ENCODE data around the gene TMEM217. TPM values are rescaled to one million over a fixed set of nuclear protein-coding genes. Genes with fewer than 3 reads are reported as not detected.
A peak's percentile ranks its signal among the peaks of the same experiment; 100 is the strongest.

The TMEM217 gene
- total RNA-seq, 1 donor from 2014 or later, result not detected

DNA sequence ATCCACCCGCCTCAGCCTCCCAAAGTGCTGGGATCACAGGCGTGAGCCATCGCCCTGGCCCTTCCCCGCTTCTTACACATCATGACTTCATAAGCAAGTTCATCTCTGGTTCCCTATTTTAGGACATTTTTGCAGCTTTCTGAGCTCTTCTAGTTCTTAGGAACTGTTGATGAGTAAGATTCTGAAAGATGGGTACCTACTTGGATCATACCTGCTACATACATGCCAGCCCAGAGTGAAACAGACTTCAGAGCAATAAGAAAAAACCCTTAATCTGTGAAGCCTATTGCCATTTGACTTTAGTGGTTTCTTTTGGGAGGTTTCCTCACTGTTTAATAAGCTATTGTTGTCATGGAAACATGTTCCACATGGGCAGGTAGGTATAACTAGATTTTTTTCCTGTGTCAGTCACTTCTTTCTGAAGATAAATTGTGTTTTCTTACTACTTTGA lies 27.9 kb upstream of the TMEM217 start:
- H3K9me3 ChIP-seq, result no peaks in the 10 kb centered on the region
- TF ChIP-seq POLR2A (IDR thresholded peaks at IDR 0.05), result no peak
- TF ChIP-seq POLR2AphosphoS5 (IDR thresholded peaks at IDR 0.05; ENCODE audit: insufficient read depth in 1 of 2, low read depth in 1 of 2), result no peak
- TF ChIP-seq, protein P1, sequence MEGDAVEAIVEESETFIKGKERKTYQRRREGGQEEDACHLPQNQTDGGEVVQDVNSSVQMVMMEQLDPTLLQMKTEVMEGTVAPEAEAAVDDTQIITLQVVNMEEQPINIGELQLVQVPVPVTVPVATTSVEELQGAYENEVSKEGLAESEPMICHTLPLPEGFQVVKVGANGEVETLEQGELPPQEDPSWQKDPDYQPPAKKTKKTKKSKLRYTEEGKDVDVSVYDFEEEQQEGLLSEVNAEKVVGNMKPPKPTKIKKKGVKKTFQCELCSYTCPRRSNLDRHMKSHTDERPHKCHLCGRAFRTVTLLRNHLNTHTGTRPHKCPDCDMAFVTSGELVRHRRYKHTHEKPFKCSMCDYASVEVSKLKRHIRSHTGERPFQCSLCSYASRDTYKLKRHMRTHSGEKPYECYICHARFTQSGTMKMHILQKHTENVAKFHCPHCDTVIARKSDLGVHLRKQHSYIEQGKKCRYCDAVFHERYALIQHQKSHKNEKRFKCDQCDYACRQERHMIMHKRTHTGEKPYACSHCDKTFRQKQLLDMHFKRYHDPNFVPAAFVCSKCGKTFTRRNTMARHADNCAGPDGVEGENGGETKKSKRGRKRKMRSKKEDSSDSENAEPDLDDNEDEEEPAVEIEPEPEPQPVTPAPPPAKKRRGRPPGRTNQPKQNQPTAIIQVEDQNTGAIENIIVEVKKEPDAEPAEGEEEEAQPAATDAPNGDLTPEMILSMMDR (IDR thresholded peaks at IDR 0.05), result no peak
- H3K4me1 ChIP-seq, result peaks cover 20% of the 10 kb centered on the region
- DNase-seq (ENCODE audit: extremely low spot score in 2 of 2), result no peak
- H3K4me3 ChIP-seq, result no peak overlapping the region
- no peaks in the 10 kb centered on the region for H3K27me3 ChIP-seq
- peaks cover 0 to 45% of the 10 kb centered on the region in 2 donors for H3K36me3 ChIP-seq
- H3K27ac ChIP-seq, result no peak overlapping the region
- intact Hi-C loops (cut with DNase I), result no loop called here

GRCh38 chr6:37284781-37285180 lies 26.8 kb upstream of the TMEM217 start:
- Histone ChIP-seq H3K27me3 (no peaks in the 10 kb centered on the region), H3K4me1 (peaks cover 20% of the 10 kb centered on the region), H3K27ac (peak overlapping the region; percentile 54), H3K4me3 (no peak overlapping the region), H3K36me3 (peaks cover 0 to 53% of the 10 kb centered on the region in 2 donors), H3K9me3 (no peaks in the 10 kb centered on the region)
- intact Hi-C loops (cut with DNase I), result no loop called here
- no peak for DNase-seq (ENCODE audit: extremely low spot score in 2 of 2)
- TF ChIP-seq POLR2A (IDR thresholded peaks at IDR 0.05) (no peak), POLR2AphosphoS5 (IDR thresholded peaks at IDR 0.05; ENCODE audit: insufficient read depth in 1 of 2, low read depth in 1 of 2) (no peak)
- TF ChIP-seq, protein P1 (IDR thresholded peaks at IDR 0.05), result no peak

- Histone ChIP-seq H3K27me3 (no peaks in the 10 kb centered on the region), H3K27ac (peak overlapping the region; percentile 54), H3K4me3 (no peak overlapping the region), H3K4me1 (peaks cover 20% of the 10 kb centered on the region), H3K9me3 (no peaks in the 10 kb centered on the region), H3K36me3 (peaks cover 0 to 58% of the 10 kb centered on the region in 2 donors)
- intact Hi-C loops (cut with DNase I), result no loop called here
- no peak for DNase-seq (ENCODE audit: extremely low spot score in 2 of 2)
- TF ChIP-seq POLR2AphosphoS5 (IDR thresholded peaks at IDR 0.05; ENCODE audit: insufficient read depth in 1 of 2, low read depth in 1 of 2) (peak in 1 of 2 donors; percentile 53), POLR2A (IDR thresholded peaks at IDR 0.05) (no peak)
Observed at GRCh38 chr6:37283671-37284151, 25.8 kb upstream of the TMEM217 start.

DNA sequence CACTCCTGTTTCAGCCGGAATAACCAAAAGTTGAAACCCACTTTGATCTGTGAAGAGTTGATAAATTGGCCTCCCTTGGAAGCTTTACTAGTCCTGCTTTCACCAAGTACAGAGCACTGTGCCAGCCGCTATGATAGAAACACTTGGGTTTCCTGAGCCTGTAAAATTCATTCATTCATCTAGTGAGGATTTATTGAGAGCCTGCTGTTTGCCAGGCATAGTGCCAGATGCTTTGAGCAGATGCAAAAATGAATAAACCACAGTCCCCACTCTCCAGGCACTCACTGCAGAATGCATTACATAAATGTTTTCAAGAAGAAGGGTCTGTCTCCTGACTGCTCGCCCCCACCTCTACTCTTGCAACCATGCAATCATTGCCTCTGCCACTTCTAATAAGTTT lies 25.3 kb upstream of the TMEM217 start:
- no peaks in the 10 kb centered on the region for H3K27me3 ChIP-seq
- H3K9me3 ChIP-seq, result no peaks in the 10 kb centered on the region
- peak overlapping the region; percentile 54 for H3K27ac ChIP-seq
- intact Hi-C loops (cut with DNase I), result no loop called here
- peaks cover 20% of the 10 kb centered on the region for H3K4me1 ChIP-seq
- TF ChIP-seq POLR2AphosphoS5 (IDR thresholded peaks at IDR 0.05; ENCODE audit: insufficient read depth in 1 of 2, low read depth in 1 of 2), result no peak
- no peak for TF ChIP-seq POLR2A (IDR thresholded peaks at IDR 0.05)
- TF ChIP-seq, protein P1 (IDR thresholded peaks at IDR 0.05), result no peak
- H3K4me3 ChIP-seq, result no peak overlapping the region
- H3K36me3 ChIP-seq, result peaks cover 0 to 58% of the 10 kb centered on the region in 2 donors
- DNase-seq (ENCODE audit: extremely low spot score in 2 of 2), result no peak

GRCh38 chr6:37282371-37282770 lies 24.4 kb upstream of the TMEM217 start:
- no peaks in the 10 kb centered on the region for H3K9me3 ChIP-seq
- no peaks in the 10 kb centered on the region for H3K27me3 ChIP-seq
- H3K27ac ChIP-seq, result no peak overlapping the region
- no peak overlapping the region for H3K4me3 ChIP-seq
- peaks cover 20% of the 10 kb centered on the region for H3K4me1 ChIP-seq
- TF ChIP-seq, protein P1 (IDR thresholded peaks at IDR 0.05), result no peak
- TF ChIP-seq POLR2AphosphoS5 (IDR thresholded peaks at IDR 0.05; ENCODE audit: insufficient read depth in 1 of 2, low read depth in 1 of 2) (no peak), POLR2A (IDR thresholded peaks at IDR 0.05) (no peak)
- intact Hi-C loops (cut with DNase I), result no loop called here
- DNase-seq (ENCODE audit: extremely low spot score in 2 of 2), result no peak
- peaks cover 0 to 58% of the 10 kb centered on the region in 2 donors for H3K36me3 ChIP-seq
